ENCODE data around the gene CAMTA1.

Gene CAMTA1

GRCh38 chr1:7641587-7642417, 856.5 kb downstream of the CAMTA1 start:
- no peak overlapping the region for H3K9ac ChIP-seq (ENCODE audit: low read length)

GRCh38 chr1:7642418-7642704, 857.1 kb downstream of the CAMTA1 start:
- H3K4me1 ChIP-seq (ENCODE audit: control insufficient read depth, insufficient read depth, low read length) = peaks cover 23% of the 10 kb centered on the region
- no peak overlapping the region for H3K27ac ChIP-seq (ENCODE audit: low read depth, low read length)
- H3K9ac ChIP-seq (ENCODE audit: low read length) = no peak overlapping the region
- H3K36me3 ChIP-seq (ENCODE audit: control insufficient read depth, insufficient read depth, low read length) = no peaks in the 10 kb centered on the region
- H3K4me3 ChIP-seq (ENCODE audit: low read depth, low read length) = no peak overlapping the region
- no peaks in the 10 kb centered on the region for H3K9me3 ChIP-seq (ENCODE audit: control insufficient read depth, insufficient read depth, low read depth, low read length)
- no peaks in the 10 kb centered on the region for H3K27me3 ChIP-seq (ENCODE audit: control insufficient read depth, insufficient read depth, low read length)

More at GRCh38 chr1:7641587-7642417, 856.5 kb downstream of the CAMTA1 start:
- Histone ChIP-seq H3K9me3 (ENCODE audit: control insufficient read depth, insufficient read depth, low read depth, low read length) (no peaks in the 10 kb centered on the region), H3K27ac (ENCODE audit: low read depth, low read length) (no peak overlapping the region), H3K27me3 (ENCODE audit: control insufficient read depth, insufficient read depth, low read length) (no peaks in the 10 kb centered on the region), H3K4me3 (ENCODE audit: low read depth, low read length) (no peak overlapping the region), H3K4me1 (ENCODE audit: control insufficient read depth, insufficient read depth, low read length) (peaks cover 23% of the 10 kb centered on the region), H3K36me3 (ENCODE audit: control insufficient read depth, insufficient read depth, low read length) (no peaks in the 10 kb centered on the region)

- Histone ChIP-seq H3K36me3 (ENCODE audit: control insufficient read depth, insufficient read depth, low read length) (no peaks in the 10 kb centered on the region), H3K9me3 (ENCODE audit: control insufficient read depth, insufficient read depth, low read depth, low read length) (no peaks in the 10 kb centered on the region), H3K4me1 (ENCODE audit: control insufficient read depth, insufficient read depth, low read length) (peaks cover 22% of the 10 kb centered on the region), H3K27ac (ENCODE audit: low read depth, low read length) (no peak overlapping the region), H3K4me3 (ENCODE audit: low read depth, low read length) (no peak overlapping the region), H3K27me3 (ENCODE audit: control insufficient read depth, insufficient read depth, low read length) (no peaks in the 10 kb centered on the region), H3K9ac (ENCODE audit: low read length) (no peak overlapping the region)
These were observed 857.7 kb downstream of the CAMTA1 start for GRCh38 chr1:7642781-7643529.

- no peak overlapping the region for H3K9ac ChIP-seq (ENCODE audit: low read length)
- H3K27ac ChIP-seq (ENCODE audit: low read depth, low read length) = no peak overlapping the region
- H3K9me3 ChIP-seq (ENCODE audit: control insufficient read depth, insufficient read depth, low read depth, low read length) = no peaks in the 10 kb centered on the region
- no peaks in the 10 kb centered on the region for H3K27me3 ChIP-seq (ENCODE audit: control insufficient read depth, insufficient read depth, low read length)
- no peak overlapping the region for H3K4me3 ChIP-seq (ENCODE audit: low read depth, low read length)
- peaks cover 19% of the 10 kb centered on the region for H3K4me1 ChIP-seq (ENCODE audit: control insufficient read depth, insufficient read depth, low read length)
- no peaks in the 10 kb centered on the region for H3K36me3 ChIP-seq (ENCODE audit: control insufficient read depth, insufficient read depth, low read length)
These were observed 858.3 kb downstream of the CAMTA1 start for GRCh38 chr1:7643530-7643929.

DNA sequence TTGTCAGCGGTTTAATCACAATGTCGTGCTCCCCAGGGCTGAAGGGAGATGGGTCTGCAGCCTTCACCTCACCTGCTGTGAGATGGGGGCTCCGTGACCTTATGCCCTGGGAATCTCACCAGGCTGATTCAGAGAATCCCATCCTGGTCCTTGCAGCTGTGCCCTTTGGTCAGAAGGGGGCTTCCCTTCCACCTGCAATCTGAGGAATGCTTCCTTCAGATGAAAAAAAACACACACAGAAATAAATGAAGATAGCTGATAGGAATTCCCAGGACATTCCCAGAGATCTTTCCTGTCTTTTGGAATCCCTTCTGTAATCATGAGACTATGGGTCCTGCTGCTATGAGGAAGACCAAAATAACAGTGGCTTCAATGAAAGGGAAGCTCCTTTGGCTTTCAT, 858.8 kb downstream of the CAMTA1 start:
- Histone ChIP-seq H3K9ac (ENCODE audit: low read length) (no peak overlapping the region), H3K27ac (ENCODE audit: low read depth, low read length) (no peak overlapping the region), H3K27me3 (ENCODE audit: control insufficient read depth, insufficient read depth, low read length) (no peaks in the 10 kb centered on the region), H3K9me3 (ENCODE audit: control insufficient read depth, insufficient read depth, low read depth, low read length) (no peaks in the 10 kb centered on the region), H3K36me3 (ENCODE audit: control insufficient read depth, insufficient read depth, low read length) (no peaks in the 10 kb centered on the region), H3K4me3 (ENCODE audit: low read depth, low read length) (no peak overlapping the region), H3K4me1 (ENCODE audit: control insufficient read depth, insufficient read depth, low read length) (peaks cover 19% of the 10 kb centered on the region)

GRCh38 chr1:7644961-7645750, 859.9 kb downstream of the CAMTA1 start:
- Histone ChIP-seq H3K27me3 (ENCODE audit: control insufficient read depth, insufficient read depth, low read length) (no peaks in the 10 kb centered on the region), H3K36me3 (ENCODE audit: control insufficient read depth, insufficient read depth, low read length) (no peaks in the 10 kb centered on the region), H3K4me3 (ENCODE audit: low read depth, low read length) (no peak overlapping the region), H3K4me1 (ENCODE audit: control insufficient read depth, insufficient read depth, low read length) (peaks cover 19% of the 10 kb centered on the region), H3K9ac (ENCODE audit: low read length) (no peak overlapping the region), H3K9me3 (ENCODE audit: control insufficient read depth, insufficient read depth, low read depth, low read length) (no peaks in the 10 kb centered on the region), H3K27ac (ENCODE audit: low read depth, low read length) (no peak overlapping the region)

DNA sequence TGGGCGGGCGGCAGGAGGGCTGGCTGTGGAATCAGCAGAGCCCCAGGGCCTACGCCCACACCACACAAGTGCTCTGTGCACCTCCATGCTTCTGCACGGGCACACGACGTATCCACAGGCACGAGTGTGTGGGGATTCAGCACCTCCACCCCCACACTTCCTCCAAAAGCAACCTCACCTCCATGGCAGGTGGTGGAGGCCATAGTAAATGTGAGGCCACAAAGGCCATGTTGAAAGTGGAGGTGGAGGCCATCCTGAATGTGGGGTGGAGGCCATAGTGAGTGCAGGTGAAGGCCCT, 860.4 kb downstream of the CAMTA1 start:
- Histone ChIP-seq H3K4me1 (ENCODE audit: control insufficient read depth, insufficient read depth, low read length) (peaks cover 19% of the 10 kb centered on the region), H3K27ac (ENCODE audit: low read depth, low read length) (no peak overlapping the region), H3K9me3 (ENCODE audit: control insufficient read depth, insufficient read depth, low read depth, low read length) (no peaks in the 10 kb centered on the region), H3K9ac (ENCODE audit: low read length) (no peak overlapping the region), H3K4me3 (ENCODE audit: low read depth, low read length) (no peak overlapping the region), H3K27me3 (ENCODE audit: control insufficient read depth, insufficient read depth, low read length) (no peaks in the 10 kb centered on the region), H3K36me3 (ENCODE audit: control insufficient read depth, insufficient read depth, low read length) (no peaks in the 10 kb centered on the region)

- H3K9ac ChIP-seq (ENCODE audit: low read length) = no peak overlapping the region
- H3K27ac ChIP-seq (ENCODE audit: low read depth, low read length) = no peak overlapping the region
- no peaks in the 10 kb centered on the region for H3K36me3 ChIP-seq (ENCODE audit: control insufficient read depth, insufficient read depth, low read length)
These were observed 860.9 kb downstream of the CAMTA1 start for GRCh38 chr1:7646164-7646563.

GRCh38 chr1:7646981-7647901, 862.0 kb downstream of the CAMTA1 start:
- Histone ChIP-seq H3K9ac (ENCODE audit: low read length) (no peak overlapping the region), H3K9me3 (ENCODE audit: control insufficient read depth, insufficient read depth, low read depth, low read length) (no peaks in the 10 kb centered on the region), H3K36me3 (ENCODE audit: control insufficient read depth, insufficient read depth, low read length) (no peaks in the 10 kb centered on the region), H3K27me3 (ENCODE audit: control insufficient read depth, insufficient read depth, low read length) (no peaks in the 10 kb centered on the region), H3K4me3 (ENCODE audit: low read depth, low read length) (no peak overlapping the region), H3K27ac (ENCODE audit: low read depth, low read length) (no peak overlapping the region), H3K4me1 (ENCODE audit: control insufficient read depth, insufficient read depth, low read length) (peaks cover 11% of the 10 kb centered on the region)

More at GRCh38 chr1:7646164-7646563, 860.9 kb downstream of the CAMTA1 start:
- H3K9me3 ChIP-seq (ENCODE audit: control insufficient read depth, insufficient read depth, low read depth, low read length) = no peaks in the 10 kb centered on the region
- peaks cover 18% of the 10 kb centered on the region for H3K4me1 ChIP-seq (ENCODE audit: control insufficient read depth, insufficient read depth, low read length)
- H3K27me3 ChIP-seq (ENCODE audit: control insufficient read depth, insufficient read depth, low read length) = no peaks in the 10 kb centered on the region
- no peak overlapping the region for H3K4me3 ChIP-seq (ENCODE audit: low read depth, low read length)

- Histone ChIP-seq H3K9ac (ENCODE audit: low read length) (no peak overlapping the region), H3K36me3 (ENCODE audit: control insufficient read depth, insufficient read depth, low read length) (no peaks in the 10 kb centered on the region)
These were observed 863.6 kb downstream of the CAMTA1 start for GRCh38 chr1:7648761-7649384.

More at GRCh38 chr1:7648761-7649384, 863.6 kb downstream of the CAMTA1 start:
- H3K4me1 ChIP-seq (ENCODE audit: control insufficient read depth, insufficient read depth, low read length) = no peaks in the 10 kb centered on the region
- no peaks in the 10 kb centered on the region for H3K27me3 ChIP-seq (ENCODE audit: control insufficient read depth, insufficient read depth, low read length)
- H3K4me3 ChIP-seq (ENCODE audit: low read depth, low read length) = no peak overlapping the region
- no peak overlapping the region for H3K27ac ChIP-seq (ENCODE audit: low read depth, low read length)
- H3K9me3 ChIP-seq (ENCODE audit: control insufficient read depth, insufficient read depth, low read depth, low read length) = no peaks in the 10 kb centered on the region
